Medulla oblongata (tissue), 1 donor: Measurements from ENCODE around the gene SNAPC2.

Experiments
- DNase-seq: peaks from one replicate; pipeline ENCODE4 v3.0.0-alpha.2; 2015; ENCODE audit errors: extremely low spot score

The SNAPC2 gene

GRCh38 chr19:7919610-7920518 is at the start of gene SNAPC2:
SNAPC2 (plus strand) TSS chr19:7920338; CDS start chr19:7920367, 29 bp downstream.
- peak; percentile 85 for DNase-seq

- no peak for DNase-seq
Measured at GRCh38 chr19:7870571-7871436, 49.3 kb upstream of the SNAPC2 start.

- peak; percentile 77 for DNase-seq
Measured at GRCh38 chr19:7871437-7872305, 48.5 kb upstream of the SNAPC2 start.

- no peak for DNase-seq
Measured at GRCh38 chr19:7872306-7873204, 47.6 kb upstream of the SNAPC2 start.

GRCh38 chr19:7873304-7874075 is 46.6 kb upstream of the SNAPC2 start:
- DNase-seq, result no peak

- no peak for DNase-seq
Measured at GRCh38 chr19:7874076-7874896, 45.9 kb upstream of the SNAPC2 start, which contains the start of gene PRR36. PRR36 (minus strand) TSS chr19:7874390; CDS start chr19:7873689, 701 bp downstream.

GRCh38 chr19:7874897-7875273 is 45.3 kb upstream of the SNAPC2 start:
- DNase-seq, result no peak

- DNase-seq, result no peak
Measured at GRCh38 chr19:7877249-7877836, 42.8 kb upstream of the SNAPC2 start.

- DNase-seq, result no peak
Measured at GRCh38 chr19:7879111-7879807, 40.9 kb upstream of the SNAPC2 start.

GRCh38 chr19:7879836-7880235 is 40.3 kb upstream of the SNAPC2 start:
- no peak for DNase-seq

- DNase-seq, result no peak
Measured at GRCh38 chr19:7881910-7882309, 38.2 kb upstream of the SNAPC2 start.

GRCh38 chr19:7883105-7883504 is 37.0 kb upstream of the SNAPC2 start:
- DNase-seq, result no peak

- no peak for DNase-seq
Measured at GRCh38 chr19:7883796-7884570, 36.2 kb upstream of the SNAPC2 start.

- no peak for DNase-seq
Measured at GRCh38 chr19:7885818-7886217, 34.3 kb upstream of the SNAPC2 start.

GRCh38 chr19:7887408-7888144 is 32.6 kb upstream of the SNAPC2 start:
- DNase-seq, result no peak

- no peak for DNase-seq
Measured at GRCh38 chr19:7888145-7888825, 31.9 kb upstream of the SNAPC2 start, which contains the start of gene LRRC8E. LRRC8E (plus strand) TSS chr19:7888510; CDS start chr19:7895604, 7,094 bp downstream.
